GM18517 (cell line): ENCODE measurements around the gene CDC42SE2.
"Not testable (repeated sequence)": the region's sequence is repeated elsewhere in the genome, so short reads cannot be mapped to it uniquely, and the experiment has no call there.

Experiments used
- ATAC-seq: cut with Tn5 transposase; IDR thresholded peaks from one replicate; pipeline ENCODE4 v1.9.1; 2021; ENCODE audit warnings: mild to moderate bottlenecking, moderate library complexity; ENCODE audit not compliant: unreplicated experiment

Gene CDC42SE2

DNA sequence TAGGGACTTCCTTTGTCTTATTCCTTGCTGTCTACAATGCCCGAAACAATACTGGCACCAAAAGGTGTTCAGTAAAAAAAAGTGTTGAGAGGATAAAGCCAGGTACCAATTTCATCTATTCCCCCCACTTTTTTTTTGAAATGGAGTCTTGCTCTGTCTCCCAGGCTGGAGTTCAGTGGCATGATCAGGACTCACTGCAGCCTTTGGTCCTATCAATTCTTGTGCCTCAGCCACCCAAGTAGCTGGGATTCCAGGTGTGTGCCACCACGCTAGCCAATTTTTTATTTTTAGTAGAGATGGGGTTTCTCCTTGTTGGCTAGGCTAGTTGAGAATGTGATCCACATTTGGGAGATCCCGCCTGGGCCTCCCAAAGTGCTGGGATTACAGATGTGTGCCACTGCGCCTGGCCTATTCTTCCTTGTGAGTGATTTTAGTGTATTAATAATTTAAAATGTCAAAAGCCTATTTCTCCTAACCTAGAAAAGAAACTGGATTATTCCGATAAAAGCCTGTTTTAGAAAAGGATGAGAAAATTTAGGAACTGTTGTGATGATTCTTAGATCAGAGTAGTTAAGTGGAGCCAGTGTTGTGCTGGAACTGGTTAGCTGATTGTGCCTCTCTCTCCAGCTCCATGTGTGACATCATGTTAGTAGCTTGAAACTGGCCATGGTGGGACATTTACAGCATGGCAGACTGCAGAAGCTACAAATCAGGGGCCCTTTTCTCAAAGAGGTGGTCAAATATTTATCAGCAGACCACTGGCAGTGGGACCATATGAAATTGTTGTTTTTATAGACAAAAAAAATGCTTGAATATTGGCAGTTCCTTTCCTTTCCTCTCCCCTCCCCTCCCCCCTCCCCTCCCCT lies 14.3 kb downstream of the CDC42SE2 start:
- no peak for ATAC-seq

DNA sequence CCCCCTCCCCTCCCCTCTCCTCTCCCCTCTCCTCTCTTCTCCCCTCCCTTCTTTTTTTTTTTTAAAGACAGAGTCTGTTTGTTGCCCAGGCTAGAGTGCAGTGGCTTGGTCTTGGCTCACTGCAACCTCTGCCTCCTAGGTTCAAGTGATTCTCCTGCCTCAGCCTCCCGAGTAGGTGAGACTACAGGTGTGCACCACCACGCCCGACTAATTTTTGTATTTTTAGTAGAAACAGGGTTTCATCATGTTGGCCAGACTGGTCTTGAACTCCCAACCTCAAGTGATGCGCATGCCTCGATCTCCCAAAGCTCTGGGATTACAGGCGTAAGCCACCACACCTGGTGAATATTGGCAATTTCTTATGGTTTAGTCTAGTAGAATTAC lies 14.9 kb downstream of the CDC42SE2 start:
- ATAC-seq: not testable (repeated sequence)

DNA sequence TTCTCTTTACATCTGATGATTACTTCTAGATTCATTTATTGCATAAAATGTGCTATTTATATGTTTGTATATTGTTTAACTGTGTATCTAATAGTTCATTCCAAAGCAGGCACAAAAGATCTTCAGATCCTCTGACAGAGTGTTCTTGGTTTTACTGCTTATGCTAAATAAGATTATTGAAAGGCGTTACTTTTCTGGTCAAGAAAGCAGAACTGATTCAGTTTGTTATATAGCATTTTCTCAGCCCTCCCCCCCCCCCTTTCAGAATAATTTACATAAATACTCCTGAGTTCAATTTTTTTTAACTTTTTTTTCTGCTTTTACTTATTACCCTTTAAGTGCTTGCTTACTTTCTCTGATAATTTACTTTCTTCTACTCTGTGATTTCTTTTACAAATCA lies 15.4 kb downstream of the CDC42SE2 start:
- no peak for ATAC-seq

DNA sequence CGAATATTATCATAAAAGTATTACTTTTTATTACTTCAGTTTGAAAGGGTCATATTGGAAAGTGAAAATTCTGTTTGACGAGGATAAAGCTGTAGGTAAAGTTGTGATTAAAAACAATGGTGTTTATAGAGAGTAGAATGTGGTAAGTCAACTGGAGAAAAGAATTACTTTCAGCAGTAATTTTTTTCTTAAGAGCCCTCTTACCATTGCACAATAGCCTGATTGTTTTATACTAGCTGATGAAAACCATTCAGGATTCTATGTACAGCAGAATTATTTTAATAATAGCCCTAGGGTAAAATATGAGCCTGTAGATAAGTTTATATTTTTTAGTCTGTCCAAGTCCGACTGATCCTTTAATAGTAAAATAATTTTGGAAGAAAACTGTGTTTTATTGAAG lies 16.6 kb downstream of the CDC42SE2 start:
- ATAC-seq: no peak

DNA sequence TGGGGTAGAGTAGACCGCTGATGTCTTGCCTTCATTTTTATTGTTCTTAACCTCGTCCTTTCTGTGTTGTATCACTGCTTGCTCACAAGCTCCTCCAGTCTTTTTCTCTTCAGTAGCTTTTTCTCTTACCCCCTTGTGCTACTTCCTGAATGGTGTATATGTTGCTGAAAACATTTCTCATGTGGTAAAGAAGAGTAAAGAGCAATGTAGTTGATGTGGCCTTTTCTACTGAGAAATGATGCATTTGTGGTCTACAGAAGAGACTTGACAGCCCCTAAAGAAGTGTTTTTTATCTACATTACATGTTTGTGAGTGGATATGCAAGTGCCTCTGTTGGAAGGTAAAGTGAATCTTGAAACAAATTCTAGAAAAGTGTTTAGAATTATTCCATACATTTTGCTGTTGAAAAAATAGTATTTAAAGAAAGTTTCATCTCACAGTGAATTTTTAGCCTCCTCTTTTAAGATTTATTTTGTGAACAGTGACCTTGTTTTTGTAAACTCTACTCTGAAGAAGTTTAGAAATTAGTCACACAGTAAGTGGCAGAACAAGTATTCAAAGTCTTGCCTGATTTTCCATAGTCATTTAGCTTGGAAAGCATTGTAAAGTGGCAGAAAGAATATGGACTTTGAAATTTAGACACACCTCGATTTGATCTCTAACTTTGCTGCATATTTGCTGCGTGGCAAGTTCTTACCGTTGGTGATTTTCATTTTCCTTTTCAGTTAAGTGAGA lies 17.4 kb downstream of the CDC42SE2 start:
- peak; percentile 35 for ATAC-seq

DNA sequence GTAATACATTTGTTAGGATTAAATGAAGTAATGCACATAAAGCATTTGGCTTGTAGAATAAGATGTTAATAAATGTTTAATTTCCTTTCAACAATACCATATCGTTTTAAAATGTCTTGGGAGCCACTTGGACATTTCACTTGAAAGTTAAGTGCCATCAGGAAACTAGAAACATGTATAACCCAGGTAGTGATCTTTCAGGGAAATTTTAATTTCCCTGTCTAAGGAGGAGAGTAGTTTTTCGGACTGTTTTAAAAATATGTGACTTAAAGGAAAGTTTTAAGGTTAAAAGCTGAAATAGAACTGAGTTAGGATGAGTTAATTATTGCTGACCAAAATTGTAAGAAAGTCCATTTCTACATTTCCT lies 18.0 kb downstream of the CDC42SE2 start:
- no peak for ATAC-seq

DNA sequence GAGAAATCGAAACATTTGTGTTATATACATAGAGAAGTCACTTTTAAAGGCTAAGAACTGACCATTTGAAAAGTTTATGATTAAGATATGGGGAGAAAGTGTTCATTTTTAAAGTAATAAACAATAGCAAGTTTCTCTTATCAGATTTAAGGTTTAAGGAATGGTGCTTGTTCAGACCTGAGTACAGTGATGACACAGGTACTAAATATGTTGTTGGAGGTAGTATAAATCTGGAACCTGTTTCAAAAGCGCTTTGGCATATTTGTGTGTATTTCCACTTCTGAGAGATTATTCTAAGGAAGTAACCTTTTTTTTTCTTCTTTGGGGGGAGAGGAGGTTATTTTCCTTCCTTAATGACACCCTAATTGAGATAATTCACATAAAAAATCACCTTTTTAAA lies 18.4 kb downstream of the CDC42SE2 start:
- no peak for ATAC-seq

DNA sequence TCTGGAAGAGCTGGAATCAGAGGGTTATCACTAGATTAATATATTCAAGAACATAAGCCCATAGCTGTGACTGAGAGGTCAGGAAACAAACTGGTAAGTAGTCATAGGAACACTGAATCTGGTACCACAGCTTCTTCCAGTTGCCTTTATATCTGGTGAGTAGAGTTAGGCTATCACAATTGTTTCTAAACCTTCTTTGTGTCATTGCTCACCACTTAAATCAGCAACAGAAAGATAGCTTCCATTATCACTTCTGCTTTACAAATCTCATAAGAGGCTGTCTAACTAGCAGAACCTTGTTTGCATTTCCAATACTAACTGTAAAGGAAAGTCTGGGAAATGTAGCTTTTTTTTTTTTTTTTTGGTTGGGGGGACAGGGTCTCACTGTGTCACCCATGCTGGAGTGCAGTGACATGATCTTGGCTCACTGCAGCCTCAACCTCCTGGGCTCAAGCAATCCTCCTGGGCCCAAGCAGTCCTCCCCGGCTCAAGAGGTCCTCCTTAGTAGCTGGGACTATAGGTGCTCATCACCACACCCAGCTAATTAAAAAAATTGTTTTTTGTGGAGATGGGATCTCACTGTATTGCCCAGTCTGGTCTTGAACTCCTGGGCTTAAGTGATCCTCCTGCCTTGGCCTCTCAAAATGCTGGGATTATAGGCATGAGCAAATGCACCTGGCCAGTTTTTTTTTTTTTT lies 22.0 kb downstream of the CDC42SE2 start:
- ATAC-seq: no peak

DNA sequence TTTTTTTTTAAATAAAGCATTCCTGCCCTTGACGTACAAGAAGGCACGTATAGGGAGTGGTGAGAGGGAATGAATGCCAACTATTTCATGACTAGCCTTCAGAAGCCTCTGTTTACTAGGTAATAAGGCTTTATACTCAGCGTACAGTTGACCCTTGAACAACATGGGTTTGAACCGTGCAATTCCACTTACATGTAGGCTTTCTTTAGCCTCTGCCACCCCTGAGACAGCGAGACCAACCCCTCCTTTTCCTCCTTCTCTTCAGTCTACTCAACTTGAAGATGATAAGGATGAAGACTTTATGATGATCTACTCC lies 22.5 kb downstream of the CDC42SE2 start:
- ATAC-seq: no peak

DNA sequence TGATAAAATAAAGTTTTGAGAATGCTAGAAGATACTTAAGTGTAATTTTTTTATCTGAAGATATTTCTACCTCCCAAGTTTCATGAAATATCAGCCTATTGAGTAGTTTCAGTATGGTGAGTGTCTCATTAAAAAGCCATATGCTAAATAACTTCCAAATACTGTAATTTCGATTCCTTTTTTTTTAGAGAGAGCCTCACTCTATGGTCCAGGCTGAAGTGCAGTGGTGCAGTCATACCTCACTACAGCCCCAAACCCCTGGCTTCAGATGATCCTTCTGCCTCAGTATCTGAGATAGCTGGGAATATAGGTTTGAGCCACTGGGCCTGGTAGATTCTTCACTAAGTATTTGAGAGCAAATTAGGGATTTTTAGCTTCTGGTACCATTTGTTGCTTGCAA lies 24.5 kb downstream of the CDC42SE2 start:
- no peak for ATAC-seq

DNA sequence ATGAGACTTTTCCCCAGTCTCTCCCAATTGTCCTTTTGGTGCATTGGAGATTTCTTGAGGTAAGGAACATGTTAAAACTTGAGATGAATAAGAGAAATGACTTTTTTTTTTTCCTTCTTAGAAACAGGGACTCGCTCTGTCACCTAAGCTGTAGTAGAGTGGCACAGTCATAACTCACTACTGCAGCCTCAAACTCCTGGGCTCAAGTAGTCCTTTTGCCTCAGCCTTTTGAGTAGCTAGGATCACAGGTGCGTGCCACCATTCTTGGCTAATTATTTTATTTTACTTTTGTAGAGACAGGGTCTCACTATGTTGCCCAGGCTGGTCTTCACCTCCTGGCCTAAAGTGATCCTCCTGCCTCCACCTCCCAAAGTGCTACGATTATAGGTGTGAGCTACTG lies 25.9 kb downstream of the CDC42SE2 start:
- ATAC-seq: no peak

DNA sequence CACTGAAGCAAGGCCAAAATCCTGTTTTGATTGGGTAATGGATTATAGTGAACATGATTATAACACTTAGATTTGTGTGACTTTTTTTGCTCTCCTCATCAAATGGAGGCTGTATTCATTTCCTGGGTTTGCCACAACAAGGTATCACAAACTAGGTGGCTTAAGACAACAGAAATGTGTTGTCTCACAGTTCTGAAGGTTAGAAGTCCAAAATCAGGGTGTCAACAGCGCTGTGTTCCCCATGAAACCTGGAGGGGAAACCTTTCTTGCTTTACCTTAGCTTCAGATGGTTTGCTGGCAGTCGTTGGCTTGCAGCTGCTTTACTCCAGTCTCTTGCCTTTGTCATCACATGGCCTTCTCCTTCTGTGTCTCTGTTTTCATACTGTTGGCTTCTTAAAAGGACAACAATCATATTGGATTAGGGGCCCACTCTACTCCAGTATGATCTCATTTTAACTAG lies 32.4 kb downstream of the CDC42SE2 start:
- no peak for ATAC-seq

DNA sequence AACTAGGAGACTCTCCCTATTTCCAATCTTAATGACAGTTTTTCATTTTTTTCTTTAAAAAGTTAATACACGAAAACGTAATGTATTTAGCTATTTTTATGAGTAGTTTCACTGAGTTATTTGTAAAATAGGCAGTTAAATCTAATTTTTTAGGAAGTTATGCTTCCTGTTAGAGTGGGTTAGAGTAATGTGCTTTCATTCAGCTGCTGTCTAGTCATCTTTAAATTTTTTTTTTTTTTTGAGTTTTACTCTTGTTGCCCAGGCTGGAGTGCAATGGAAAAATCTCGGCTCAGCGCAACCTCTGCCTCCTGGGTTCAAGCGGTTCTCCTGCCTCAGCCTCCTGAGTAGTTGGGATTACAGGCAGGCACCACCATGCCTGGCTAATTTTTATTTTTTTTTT lies 34.0 kb downstream of the CDC42SE2 start:
- no peak for ATAC-seq

DNA sequence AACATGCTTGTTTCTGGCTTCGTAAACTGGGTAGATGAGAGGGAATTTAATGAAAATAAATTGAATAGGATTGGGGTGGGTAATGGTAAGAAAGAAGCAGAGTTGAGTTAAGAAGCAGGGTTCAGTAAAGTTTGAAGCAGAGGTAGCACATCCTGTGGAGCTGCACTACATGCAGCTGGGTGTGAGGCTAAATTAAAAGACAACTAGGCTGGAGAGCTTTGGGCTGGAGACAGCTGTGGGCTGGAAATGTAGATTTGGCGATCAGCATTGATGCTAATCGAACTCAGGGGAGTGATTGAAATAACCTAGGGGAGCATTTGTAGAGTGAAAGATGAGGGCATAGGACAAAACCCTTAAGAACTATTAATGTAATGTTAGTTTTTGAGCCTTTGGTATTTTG lies 35.6 kb downstream of the CDC42SE2 start:
- ATAC-seq: no peak

DNA sequence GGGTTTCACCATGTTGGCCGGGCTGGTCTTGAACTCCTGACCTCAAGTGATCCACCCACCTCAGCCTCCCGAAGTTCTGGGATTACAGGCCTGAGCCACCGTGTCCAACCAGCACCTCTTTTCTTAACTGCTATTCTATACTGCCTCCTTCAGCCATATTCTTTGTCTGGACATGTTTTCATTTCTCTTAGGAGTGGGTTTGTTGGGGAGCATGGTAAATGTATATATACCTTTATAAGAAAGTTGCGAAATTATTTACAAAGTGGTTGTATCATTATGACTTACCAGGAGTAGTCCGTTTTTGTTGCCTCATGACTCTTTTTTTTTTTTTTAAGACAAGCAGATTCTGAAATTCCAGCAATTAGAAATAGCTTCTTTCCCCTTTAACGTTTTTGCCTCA lies 38.7 kb downstream of the CDC42SE2 start:
- ATAC-seq: no peak

DNA sequence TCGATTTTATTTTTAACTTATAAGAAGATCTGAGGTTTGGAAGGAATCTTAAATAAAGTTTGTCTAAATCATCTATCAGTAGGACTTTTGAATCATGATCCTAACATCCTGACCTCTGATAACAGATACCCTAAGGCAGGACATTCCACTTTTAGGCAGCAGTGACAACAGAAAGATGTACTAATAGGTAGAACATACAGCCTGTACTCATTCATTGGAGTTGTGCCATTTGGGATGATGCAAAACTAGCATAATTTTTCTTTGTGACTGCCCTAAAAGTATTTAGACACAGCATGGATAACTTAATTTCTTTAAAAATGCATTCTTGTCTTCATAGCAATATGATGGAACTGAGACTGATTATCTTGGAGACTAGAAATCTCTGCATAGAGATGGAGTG lies 39.7 kb downstream of the CDC42SE2 start:
- no peak for ATAC-seq

DNA sequence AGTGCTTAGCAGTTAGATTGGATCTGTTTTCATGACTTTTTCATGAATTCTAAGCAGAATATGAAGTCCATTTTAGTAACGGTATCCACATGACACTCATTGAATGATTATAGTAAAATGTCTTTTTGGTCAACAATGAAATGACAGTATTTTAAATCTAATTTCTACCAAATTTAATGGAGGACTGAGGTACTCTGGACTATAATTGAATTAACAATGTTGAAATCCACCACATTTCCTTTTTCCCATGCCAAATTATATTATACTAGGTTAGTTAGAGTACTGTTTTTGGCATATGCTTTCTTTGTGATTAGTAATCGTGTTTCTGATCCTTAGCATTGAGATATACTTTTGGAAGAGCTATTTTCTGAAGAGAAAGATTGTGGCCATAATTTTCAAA lies 40.6 kb downstream of the CDC42SE2 start:
- ATAC-seq: no peak

DNA sequence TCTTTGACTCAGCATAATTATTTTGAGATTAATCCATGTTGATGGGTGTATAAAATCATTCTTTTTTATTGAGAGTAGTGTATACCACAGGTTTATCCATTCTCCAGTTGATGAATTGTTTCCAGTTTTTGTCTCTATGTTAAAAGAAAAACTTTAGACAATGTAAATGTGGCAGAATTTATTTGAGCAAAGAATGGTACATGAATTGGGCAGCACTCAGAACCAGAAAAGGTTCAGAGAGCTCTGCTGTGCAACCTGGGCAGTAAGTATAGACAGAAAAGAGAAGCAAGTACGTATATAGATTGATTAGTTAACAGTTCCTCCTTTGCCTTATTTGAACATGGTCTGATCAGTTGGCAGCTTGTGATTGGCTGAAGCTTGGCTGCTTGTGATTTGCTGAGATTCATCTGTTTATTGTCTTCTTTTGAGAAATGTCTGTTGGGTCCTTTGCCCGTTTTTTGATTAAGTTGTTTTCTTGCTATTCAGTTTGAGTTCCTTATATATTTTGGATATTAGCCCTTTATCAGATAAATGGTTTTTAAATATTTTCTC lies 41.4 kb downstream of the CDC42SE2 start:
- ATAC-seq: no peak

DNA sequence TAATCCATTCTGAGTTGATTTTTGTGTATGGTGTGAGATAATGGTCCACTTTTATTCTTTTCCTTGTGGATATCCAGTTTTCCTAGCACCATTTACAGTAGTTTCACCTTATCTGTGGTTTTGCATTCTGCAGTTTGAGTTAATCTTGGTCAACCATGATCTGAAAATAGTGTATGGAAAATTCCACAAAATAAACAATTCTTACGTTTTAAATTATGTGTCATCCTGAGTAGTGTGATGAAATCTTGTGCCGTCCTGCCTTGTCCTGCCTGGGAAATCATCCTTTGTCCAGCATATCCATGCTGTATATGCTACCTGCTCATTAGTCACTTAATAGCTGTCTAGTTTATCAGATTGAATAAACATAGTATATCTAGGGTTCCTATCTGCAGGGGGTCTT lies 42.1 kb downstream of the CDC42SE2 start:
- no peak for ATAC-seq

DNA sequence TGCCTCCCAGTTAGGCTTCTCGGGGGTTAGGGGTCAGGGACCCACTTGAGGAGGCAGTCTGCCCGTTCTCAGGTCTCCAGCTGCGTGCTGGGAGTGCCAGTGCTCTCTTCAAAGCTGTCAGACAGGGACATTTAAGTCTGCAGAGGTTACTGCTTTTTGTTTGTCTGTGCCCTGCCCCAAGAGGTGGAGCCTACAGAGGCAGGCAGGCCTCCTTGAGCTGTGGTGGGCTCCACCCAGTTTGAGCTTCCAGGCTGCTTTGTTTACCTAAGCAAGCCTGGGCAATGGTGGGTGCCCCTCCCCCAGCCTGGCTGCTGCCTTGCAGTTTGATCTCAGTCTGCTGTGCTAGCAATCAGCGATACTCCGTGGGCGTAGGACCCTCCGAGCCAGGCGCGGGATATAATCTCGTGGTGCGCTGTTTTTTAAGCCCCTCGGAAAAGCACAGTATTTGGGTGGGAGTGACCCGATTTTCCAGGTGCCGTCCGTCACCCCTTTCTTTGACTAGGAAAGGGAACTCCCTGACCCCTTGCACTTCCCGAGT lies 48.5 kb downstream of the CDC42SE2 start:
- ATAC-seq: not testable (repeated sequence)

DNA sequence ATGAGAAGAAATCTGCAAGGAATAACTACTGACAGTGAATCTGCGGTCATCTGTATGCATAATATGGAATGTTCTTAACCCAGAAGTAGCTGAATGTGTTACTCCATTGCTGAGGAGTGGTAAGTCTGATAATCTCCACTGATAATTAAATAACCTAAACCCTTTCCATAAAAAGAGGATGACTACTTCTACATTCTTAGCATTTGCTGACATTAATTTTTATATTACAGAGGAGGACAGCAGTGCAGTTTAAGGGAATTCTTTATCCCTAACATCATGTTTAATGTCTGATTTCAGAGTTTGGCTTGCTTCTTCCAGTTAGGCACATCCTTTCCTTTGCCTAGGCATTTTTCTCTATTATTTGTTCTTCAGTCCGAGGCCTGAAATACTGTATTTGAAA lies 52.2 kb downstream of the CDC42SE2 start:
- ATAC-seq: no peak
